SK-N-SH (cell line): ENCODE measurements around the gene TOR4A. TPM values are rescaled to one million over a fixed set of nuclear protein-coding genes. Genes with fewer than 3 reads are reported as not detected.

ENCODE experiments used
- CTCF ChIA-PET: fragments of 300-600, 350-600 bp; formaldehyde crosslinking; extraction: SDS; loops from one replicate; lab custom pipeline; 2021; lab: Yijun Ruan, JAX
- POLR2A ChIA-PET: fragments of 350-600 bp; sonication (Branson Sonifier 250); formaldehyde crosslinking; extraction: SDS; loops from one replicate; lab custom pipeline; 2020; ENCODE audit warnings: antibody characterized with exemption, inconsistent platforms; lab: Yijun Ruan, JAX
- DNase-seq: peaks from one replicate; pipeline ENCODE4 v3.0.0; 2012
- H2AFZ ChIP-seq: fragments of 200-600 bp; sonication (generic); 2 replicates; pipeline ENCODE4 v1.8.1; 2016; ENCODE audit warnings: antibody characterized with exemption, mild to moderate bottlenecking, low read depth
- H3F3A ChIP-seq: fragments of 200-600 bp; sonication (generic); replicated peaks from 2 replicates; pipeline ENCODE3; 2016; ENCODE audit warnings: antibody characterized with exemption, mild to moderate bottlenecking; ENCODE audit not compliant: insufficient read depth
- H3K27ac ChIP-seq, 2 experiments: fragments of 200-500 bp in 1 of 2; fragments of 200-600 bp in 1 of 2; sonication (Bioruptor generic) in 1 of 2; sonication (generic), shearing (Covaris generic) in 1 of 2; 2 replicates each; pipeline versions ENCODE4 v1.5.1 to v1.6.1; 2014 to 2016; ENCODE audit warnings: low read depth in 2 of 2, inconsistent platforms in 1 of 2, low read length in 1 of 2, mild to moderate bottlenecking in 1 of 2, mixed read lengths in 1 of 2
- H3K27me3 ChIP-seq: fragments of 200-600 bp; sonication (generic), shearing (Covaris generic); 2 replicates; pipeline ENCODE4 v1.6.1; 2016; ENCODE audit warnings: mixed run types; ENCODE audit not compliant: insufficient read depth
- H3K36me3 ChIP-seq, 2 experiments: fragments of 200-500 bp in 1 of 2; fragments of 200-600 bp in 1 of 2; sonication (Bioruptor generic) in 1 of 2; sonication (generic) in 1 of 2; replicated peaks in 1 of 2; 2 replicates each; pipeline versions ENCODE3 to v1.5.1; 2014 to 2016; ENCODE audit warnings: low read length in 1 of 2, mild to moderate bottlenecking in 1 of 2; ENCODE audit not compliant: insufficient read depth in 2 of 2, control insufficient read depth in 1 of 2
- H3K4me1 ChIP-seq, 2 experiments: fragments of 200-500 bp in 1 of 2; fragments of 200-600 bp in 1 of 2; sonication (Bioruptor generic) in 1 of 2; sonication (generic), shearing (Covaris generic) in 1 of 2; 2 replicates each; pipeline versions ENCODE4 v1.5.1 to v1.6.1; 2014 to 2016; ENCODE audit warnings: low read depth in 1 of 2, low read length in 1 of 2, mixed run types in 1 of 2; ENCODE audit not compliant: insufficient read depth in 2 of 2, control insufficient read depth in 1 of 2
- H3K4me2 ChIP-seq: fragments of 200-600 bp; sonication (generic), shearing (Covaris generic); 2 replicates; pipeline ENCODE4 v1.6.1; 2017; ENCODE audit warnings: mixed run types
- H3K4me3 ChIP-seq, 2 experiments: fragments of 200-500 bp in 1 of 2; fragments of 200-600 bp in 1 of 2; sonication (Bioruptor generic) in 1 of 2; sonication (generic), shearing (Covaris generic) in 1 of 2; 2 replicates each; pipeline versions ENCODE4 v1.5.1 to v1.8.1; 2014 to 2016; ENCODE audit warnings: low read depth in 2 of 2, inconsistent platforms in 1 of 2, low read length in 1 of 2, mild to moderate bottlenecking in 1 of 2, mixed read lengths in 1 of 2, moderate library complexity in 1 of 2
- H3K79me2 ChIP-seq: fragments of 200-600 bp; sonication (generic); 2 replicates; pipeline ENCODE4 v1.8.1; 2017; ENCODE audit warnings: mild to moderate bottlenecking; ENCODE audit not compliant: insufficient read depth
- H3K9ac ChIP-seq: fragments of 200-600 bp; sonication (generic); 2 replicates; pipeline ENCODE4 v1.6.1; 2017; ENCODE audit warnings: mixed run types
- H3K9me2 ChIP-seq: fragments of 200-600 bp; sonication (generic); 2 replicates; pipeline ENCODE4 v1.6.1; 2017; ENCODE audit warnings: mixed run types
- H3K9me3 ChIP-seq: fragments of 200-600 bp; sonication (generic); 2 replicates; pipeline ENCODE4 v1.6.1; 2017; ENCODE audit warnings: mixed run types, mild to moderate bottlenecking, moderate library complexity
- H4K20me1 ChIP-seq: fragments of 200-600 bp; sonication (generic); 2 replicates; pipeline ENCODE4 v1.6.1; 2017; ENCODE audit warnings: mild to moderate bottlenecking, mixed run types; ENCODE audit not compliant: insufficient read depth
- EP300 ChIP-seq, 2 experiments: IDR thresholded peaks; 2 replicates each; pipeline versions ENCODE4 v1.4.0 to v1.6.1; 2012; ENCODE audit warnings: borderline replicate concordance in 1 of 2, low read depth in 1 of 2, low read length in 1 of 2
- FOSL2 ChIP-seq: IDR thresholded peaks from 2 replicates; pipeline ENCODE4 v1.4.0; 2012; ENCODE audit warnings: low read depth, mild to moderate bottlenecking, moderate library complexity, borderline replicate concordance
- GABPA ChIP-seq: IDR thresholded peaks from 2 replicates; pipeline ENCODE4 v1.4.0; 2012; ENCODE audit warnings: low read depth, mild to moderate bottlenecking
- TEAD4 ChIP-seq: IDR thresholded peaks from 2 replicates; pipeline ENCODE4 v1.4.0; 2012; ENCODE audit warnings: mild to moderate bottlenecking, borderline replicate concordance; ENCODE audit not compliant: insufficient read depth
- YY1 ChIP-seq: IDR thresholded peaks from 2 replicates; pipeline ENCODE4 v1.4.0; 2012; ENCODE audit warnings: low read depth, mild to moderate bottlenecking
- WGBS: methylation state at CpG from one replicate; pipeline ENCODE4 v1.1.6; 2017; ENCODE audit warnings: low lambda C conversion rate; 5-methylcytosine and 5-hydroxymethylcytosine counted together
- polyA plus RNA-seq, 3 experiments: library from polyadenylated mRNA; depleted of rRNA; stranded (reverse); fragments of >200 nt; gene quantifications; 2 replicates each; pipeline ENCODE4 v1.2.3, GENCODE V29; 2012
- TF ChIP-seq, protein P1 (sequence below): IDR thresholded peaks from 2 replicates; pipeline ENCODE4 v1.4.0; 2012; ENCODE audit warnings: low read depth, borderline replicate concordance

The TOR4A gene
- polyA plus RNA-seq, 1 of the 3 experiments (the other 2 are of a cell fraction), result 0.81 TPM

DNA sequence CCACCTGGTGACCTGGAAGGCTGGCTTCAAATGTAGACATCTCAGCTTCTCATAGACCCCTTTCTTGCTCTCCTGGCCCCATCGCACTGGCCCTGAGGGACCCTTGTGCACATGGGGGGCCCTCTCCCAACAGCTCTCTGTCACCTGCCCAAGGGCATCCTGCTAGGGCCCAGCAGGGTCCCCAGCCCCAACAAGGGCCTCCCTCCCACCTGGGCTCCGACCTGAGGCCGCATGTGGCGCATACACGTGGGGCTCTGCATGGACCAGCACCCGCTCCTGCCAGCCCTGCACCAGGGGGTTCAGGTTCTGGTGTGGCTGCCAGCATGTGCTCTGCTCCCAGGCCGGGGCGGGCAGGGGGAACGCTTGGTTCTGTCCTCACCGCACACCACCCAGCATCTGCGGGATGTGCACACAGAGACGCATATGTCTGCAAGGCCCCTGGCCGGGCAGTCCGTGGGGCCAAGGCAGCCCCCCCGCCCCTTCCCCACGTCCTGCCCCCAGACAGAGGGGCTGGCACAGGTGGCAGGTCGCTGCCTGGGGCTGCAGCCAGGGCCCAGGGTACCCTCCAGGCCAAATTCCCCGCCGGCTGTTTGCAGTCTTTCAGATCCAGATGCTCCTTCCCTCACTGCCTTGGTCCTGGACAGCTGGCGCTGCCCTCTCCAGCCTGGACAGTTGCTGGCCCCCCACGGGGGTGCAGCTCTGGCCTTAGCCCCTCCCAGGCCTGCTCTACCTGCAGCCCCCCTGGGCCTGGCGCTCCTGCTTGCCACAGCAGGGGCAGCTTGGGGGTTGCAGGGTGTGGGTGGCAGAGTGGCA is 42.4 kb downstream of the TOR4A start:
- H3K4me1 ChIP-seq, result peaks cover 0 to 4% of the 10 kb centered on the region in 2 experiments; a peak in 1 of 4 replicates

GRCh38 chr9:137320555-137321384 is 43.2 kb downstream of the TOR4A start:
- Histone ChIP-seq H3K4me2 (no peak overlapping the region), H3F3A (no peaks in the 10 kb centered on the region), H2AFZ (no peak overlapping the region), H3K27me3 (no peaks in the 10 kb centered on the region), H3K36me3 (no peaks in the 10 kb centered on the region), H3K79me2 (no peaks in the 10 kb centered on the region), H3K27ac (no peak overlapping the region; a peak in 1 of 4 replicates), H3K4me1 (peaks cover 0 to 4% of the 10 kb centered on the region in 2 experiments; a peak in 1 of 4 replicates), H4K20me1 (no peaks in the 10 kb centered on the region), H3K9ac (no peak overlapping the region), H3K4me3 (no peak overlapping the region), H3K9me2 (no peaks in the 10 kb centered on the region), H3K9me3 (no peaks in the 10 kb centered on the region)
- TF ChIP-seq EP300 (IDR thresholded peaks at IDR 0.05; ENCODE audit: borderline replicate concordance in 1 of 2, low read depth in 1 of 2, low read length in 1 of 2), result no peak
- TF ChIP-seq YY1, result no peak
- TF ChIP-seq TEAD4, result no peak
- TF ChIP-seq, protein P1, sequence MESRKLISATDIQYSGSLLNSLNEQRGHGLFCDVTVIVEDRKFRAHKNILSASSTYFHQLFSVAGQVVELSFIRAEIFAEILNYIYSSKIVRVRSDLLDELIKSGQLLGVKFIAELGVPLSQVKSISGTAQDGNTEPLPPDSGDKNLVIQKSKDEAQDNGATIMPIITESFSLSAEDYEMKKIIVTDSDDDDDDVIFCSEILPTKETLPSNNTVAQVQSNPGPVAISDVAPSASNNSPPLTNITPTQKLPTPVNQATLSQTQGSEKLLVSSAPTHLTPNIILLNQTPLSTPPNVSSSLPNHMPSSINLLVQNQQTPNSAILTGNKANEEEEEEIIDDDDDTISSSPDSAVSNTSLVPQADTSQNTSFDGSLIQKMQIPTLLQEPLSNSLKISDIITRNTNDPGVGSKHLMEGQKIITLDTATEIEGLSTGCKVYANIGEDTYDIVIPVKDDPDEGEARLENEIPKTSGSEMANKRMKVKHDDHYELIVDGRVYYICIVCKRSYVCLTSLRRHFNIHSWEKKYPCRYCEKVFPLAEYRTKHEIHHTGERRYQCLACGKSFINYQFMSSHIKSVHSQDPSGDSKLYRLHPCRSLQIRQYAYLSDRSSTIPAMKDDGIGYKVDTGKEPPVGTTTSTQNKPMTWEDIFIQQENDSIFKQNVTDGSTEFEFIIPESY, result no peak
- TF ChIP-seq FOSL2, result no peak
- ChIA-PET POLR2A (no interaction called here), CTCF (interaction anchor here (0.8 to 7.5 kb wide), 2 partner anchors 13 to 18 kb away, joined by 3 to 74 read pairs; partner anchors contain the start of gene NRARP)
- DNase-seq, result peak; percentile 42
- WGBS, result 70% methylated on average over 10 of the region's 24 CpGs

More for the DNA sequence above, 42.4 kb downstream of the TOR4A start:
- Histone ChIP-seq H3K27ac (no peak overlapping the region), H3K9me2 (no peaks in the 10 kb centered on the region), H3K4me2 (no peak overlapping the region), H3K79me2 (no peaks in the 10 kb centered on the region), H3K9ac (no peak overlapping the region), H3K27me3 (no peaks in the 10 kb centered on the region), H2AFZ (no peak overlapping the region), H3K36me3 (no peaks in the 10 kb centered on the region), H4K20me1 (no peaks in the 10 kb centered on the region), H3K9me3 (no peaks in the 10 kb centered on the region), H3F3A (no peaks in the 10 kb centered on the region), H3K4me3 (no peak overlapping the region)
- no peak for TF ChIP-seq EP300 (IDR thresholded peaks at IDR 0.05; ENCODE audit: borderline replicate concordance in 1 of 2, low read depth in 1 of 2, low read length in 1 of 2)
- TF ChIP-seq GABPA, result no peak
- 71% methylated on average over 13 of the region's 22 CpGs for WGBS
- POLR2A ChIA-PET, result no interaction called here
- CTCF ChIA-PET, result interaction anchor here (0.8 to 7.5 kb wide), 3 partner anchors 12 to 33 kb away, joined by 3 to 74 read pairs (median 4); partner anchors contain the start of gene NRARP
- DNase-seq, result peak; percentile 40
